HEK293 (cell line): ENCODE results near the gene MEGF6.

ENCODE experiments used
- CTCF ChIA-PET: fragments of 350-600 bp; formaldehyde crosslinking; extraction: SDS; loops from one replicate; lab custom pipeline; 2021; ENCODE audit warnings: antibody characterized with exemption; lab: Yijun Ruan, JAX
- POLR2A ChIA-PET: fragments of 300-600 bp; formaldehyde crosslinking; extraction: SDS; loops from one replicate; lab custom pipeline; 2020; ENCODE audit warnings: antibody characterized with exemption, inconsistent platforms; lab: Yijun Ruan, JAX
- H3K27ac ChIP-seq: fragments of 200-500 bp; sonication (Bioruptor generic); 2 replicates; pipeline ENCODE4 v1.5.1; 2014; ENCODE audit warnings: low read depth, low read length, control low read depth, inconsistent platforms; ENCODE audit errors: extremely low read depth
- H3K36me3 ChIP-seq, 2 experiments: fragments of 200-500 bp in 1 of 2; sonication (Bioruptor generic) in 1 of 2; 1 replicate in 1 of 2; 2 replicates in 1 of 2; pipeline ENCODE4 v1.5.1; 2014 to 2017; ENCODE audit warnings: inconsistent platforms in 2 of 2, low read length in 2 of 2; ENCODE audit not compliant: control insufficient read depth in 2 of 2, insufficient read depth in 1 of 2
- H3K4me1 ChIP-seq: fragments of 200-500 bp; sonication (Bioruptor generic); 2 replicates; pipeline ENCODE4 v1.5.1; 2014; ENCODE audit warnings: mild to moderate bottlenecking, low read length, inconsistent platforms; ENCODE audit not compliant: control insufficient read depth, insufficient read depth
- H3K4me3 ChIP-seq: 2 replicates; pipeline ENCODE4 v1.5.1; 2011; ENCODE audit warnings: low read depth, mild to moderate bottlenecking, control low read depth, low read length, moderate library complexity
- H3K9me3 ChIP-seq: fragments of 200-500 bp; sonication (Bioruptor generic); 2 replicates; pipeline ENCODE4 v1.5.1; 2014; ENCODE audit warnings: low read depth, low read length, inconsistent platforms; ENCODE audit not compliant: control insufficient read depth, insufficient read depth
- GLIS2 ChIP-seq: fragments of 450-650 bp; formaldehyde crosslinking; IDR thresholded peaks from 2 replicates; pipeline ENCODE4 v1.5.1; 2016; ENCODE audit warnings: missing biosample characterization, missing genetic modification characterization
- IKZF3 ChIP-seq: fragments of 450-650 bp; IDR thresholded peaks from 2 replicates; pipeline ENCODE4 v1.5.0; 2018; ENCODE audit warnings: missing biosample characterization, mild to moderate bottlenecking, missing genetic modification characterization, moderate library complexity
- PRDM4 ChIP-seq: fragments of 450-650 bp; formaldehyde crosslinking; IDR thresholded peaks from 2 replicates; pipeline ENCODE4 v1.5.1; 2017; ENCODE audit warnings: missing biosample characterization, missing genetic modification characterization
- PRDM6 ChIP-seq: fragments of 450-650 bp; formaldehyde crosslinking; IDR thresholded peaks from 2 replicates; pipeline ENCODE4 v1.5.1; 2017; ENCODE audit warnings: missing biosample characterization, missing genetic modification characterization
- SP7 ChIP-seq: fragments of 450-650 bp; formaldehyde crosslinking; IDR thresholded peaks from 2 replicates; pipeline ENCODE4 v1.5.1; 2016; ENCODE audit warnings: missing biosample characterization, missing genetic modification characterization
- ZBTB8A ChIP-seq: fragments of 450-650 bp; formaldehyde crosslinking; IDR thresholded peaks from 2 replicates; pipeline ENCODE4 v1.5.1; 2016; ENCODE audit warnings: missing biosample characterization, missing genetic modification characterization
- ZNF157 ChIP-seq: fragments of 450-650 bp; formaldehyde crosslinking; IDR thresholded peaks from 2 replicates; pipeline ENCODE4 v1.5.1; 2016; ENCODE audit warnings: missing biosample characterization, missing genetic modification characterization
- ZNF19 ChIP-seq: fragments of 450-650 bp; formaldehyde crosslinking; IDR thresholded peaks from 2 replicates; pipeline ENCODE4; 2016; ENCODE audit warnings: missing biosample characterization, missing genetic modification characterization, low read depth
- ZNF24 ChIP-seq: fragments of 450-650 bp; formaldehyde crosslinking; IDR thresholded peaks from 2 replicates; pipeline ENCODE4 v1.5.1; 2016; ENCODE audit warnings: missing biosample characterization, missing genetic modification characterization
- ZNF335 ChIP-seq: fragments of 450-650 bp; formaldehyde crosslinking; conservative IDR thresholded peaks from 2 replicates; pipeline ENCODE4 v1.5.1; 2016; ENCODE audit warnings: missing biosample characterization, missing genetic modification characterization
- ZNF341 ChIP-seq: fragments of 450-650 bp; formaldehyde crosslinking; IDR thresholded peaks from 2 replicates; pipeline ENCODE4; 2016; ENCODE audit warnings: low read depth, missing biosample characterization, missing genetic modification characterization
- ZNF366 ChIP-seq: fragments of 450-650 bp; formaldehyde crosslinking; conservative IDR thresholded peaks from 2 replicates; pipeline ENCODE4 v1.5.1; 2016; ENCODE audit warnings: missing biosample characterization, missing genetic modification characterization
- ZNF645 ChIP-seq: fragments of 450-650 bp; formaldehyde crosslinking; IDR thresholded peaks from 2 replicates; pipeline ENCODE4; 2016; ENCODE audit warnings: missing biosample characterization, missing genetic modification characterization
- TF ChIP-seq, protein P1 (sequence below): fragments of 450-650 bp; formaldehyde crosslinking; IDR thresholded peaks from 2 replicates; pipeline ENCODE4 v1.5.1; 2016; ENCODE audit warnings: missing biosample characterization, missing genetic modification characterization, low read depth

Gene MEGF6

GRCh38 chr1:3566951-3567804 is 44.1 kb downstream of the MEGF6 start (continued):
- no peak for TF ChIP-seq ZNF645 (tag by site-specific recombination)

- ChIA-PET POLR2A (interaction anchor here (1.4 kb wide), 1 partner anchor 52 kb away, joined by 3 read pairs; no protein-coding TSS in a partner anchor), CTCF (interaction anchor here (0.6 to 7.1 kb wide), 5 partner anchors 21 to 211 kb away, joined by 3 to 120 read pairs (median 4); no protein-coding TSS in a partner anchor)
- Histone ChIP-seq H3K27ac (no peak overlapping the region), H3K4me3 (no peak overlapping the region), H3K9me3 (no peaks in the 10 kb centered on the region), H3K36me3 (no peaks in the 10 kb centered on the region), H3K4me1 (no peaks in the 10 kb centered on the region)
- TF ChIP-seq ZNF341 (tag by site-specific recombination), result no peak
- no peak for TF ChIP-seq PRDM4 (tag by site-specific recombination)
- TF ChIP-seq ZNF19 (tag by site-specific recombination), result no peak
- TF ChIP-seq ZNF366, result no peak
- no peak for TF ChIP-seq IKZF3 (tag by site-specific recombination)
- TF ChIP-seq GLIS2 (tag by site-specific recombination), result no peak
- TF ChIP-seq ZBTB8A (tag by site-specific recombination), result no peak
- TF ChIP-seq PRDM6 (tag by site-specific recombination), result no peak
- TF ChIP-seq SP7 (tag by site-specific recombination), result no peak
- TF ChIP-seq ZNF24 (tag by site-specific recombination), result no peak
- TF ChIP-seq ZNF157 (tag by site-specific recombination), result no peak
- TF ChIP-seq ZNF335 (tag by site-specific recombination), result no peak
- TF ChIP-seq, protein P1, sequence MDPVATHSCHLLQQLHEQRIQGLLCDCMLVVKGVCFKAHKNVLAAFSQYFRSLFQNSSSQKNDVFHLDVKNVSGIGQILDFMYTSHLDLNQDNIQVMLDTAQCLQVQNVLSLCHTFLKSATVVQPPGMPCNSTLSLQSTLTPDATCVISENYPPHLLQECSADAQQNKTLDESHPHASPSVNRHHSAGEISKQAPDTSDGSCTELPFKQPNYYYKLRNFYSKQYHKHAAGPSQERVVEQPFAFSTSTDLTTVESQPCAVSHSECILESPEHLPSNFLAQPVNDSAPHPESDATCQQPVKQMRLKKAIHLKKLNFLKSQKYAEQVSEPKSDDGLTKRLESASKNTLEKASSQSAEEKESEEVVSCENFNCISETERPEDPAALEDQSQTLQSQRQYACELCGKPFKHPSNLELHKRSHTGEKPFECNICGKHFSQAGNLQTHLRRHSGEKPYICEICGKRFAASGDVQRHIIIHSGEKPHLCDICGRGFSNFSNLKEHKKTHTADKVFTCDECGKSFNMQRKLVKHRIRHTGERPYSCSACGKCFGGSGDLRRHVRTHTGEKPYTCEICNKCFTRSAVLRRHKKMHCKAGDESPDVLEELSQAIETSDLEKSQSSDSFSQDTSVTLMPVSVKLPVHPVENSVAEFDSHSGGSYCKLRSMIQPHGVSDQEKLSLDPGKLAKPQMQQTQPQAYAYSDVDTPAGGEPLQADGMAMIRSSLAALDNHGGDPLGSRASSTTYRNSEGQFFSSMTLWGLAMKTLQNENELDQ, result no peak
Measured at GRCh38 chr1:3566003-3566885, 45.1 kb downstream of the MEGF6 start.
